Activated CD8-positive, alpha-beta memory T cell treated with anti-CD3 and anti-CD28 coated beads for 1 hour (primary cell): ENCODE results near the gene CPE.

Source experiments
- DNase-seq, 2 donors: peaks; one replicate each; pipeline ENCODE4 v3.0.0-alpha.2; 2020; ENCODE audit warnings: low read depth in 1 of 2; ENCODE audit errors: extremely low read depth in 1 of 2

CPE gene

DNA sequence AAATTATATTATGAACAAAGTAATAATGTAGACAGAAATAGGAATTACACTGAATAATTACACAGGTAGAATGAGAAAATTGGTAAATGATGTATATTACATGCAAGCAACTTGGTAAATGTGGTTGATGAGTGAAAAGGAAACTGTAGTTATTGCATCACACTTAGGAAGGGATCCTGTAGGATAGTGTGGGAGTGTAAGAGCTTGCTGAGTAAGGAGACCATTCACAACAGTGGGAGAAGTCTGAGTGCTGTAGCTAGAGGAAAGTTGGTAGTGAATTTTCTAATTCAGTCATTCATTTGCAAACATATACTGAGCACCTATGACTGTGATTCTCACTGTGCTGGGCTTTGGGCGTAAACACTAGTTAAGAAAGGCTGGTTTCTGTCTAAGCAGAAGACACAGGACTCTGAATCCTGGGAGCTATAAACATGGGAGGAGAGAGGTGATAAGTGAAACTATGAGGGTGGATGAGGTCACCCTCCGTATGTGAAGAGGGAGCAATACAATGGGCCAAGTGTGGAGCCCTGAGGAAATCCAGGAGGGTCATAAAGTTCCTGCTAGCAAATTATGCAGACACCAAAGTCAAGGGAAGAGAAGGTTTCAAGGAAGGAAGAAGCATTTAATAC lies 14.2 kb upstream of the CPE start:
- DNase-seq, result no peak

DNA sequence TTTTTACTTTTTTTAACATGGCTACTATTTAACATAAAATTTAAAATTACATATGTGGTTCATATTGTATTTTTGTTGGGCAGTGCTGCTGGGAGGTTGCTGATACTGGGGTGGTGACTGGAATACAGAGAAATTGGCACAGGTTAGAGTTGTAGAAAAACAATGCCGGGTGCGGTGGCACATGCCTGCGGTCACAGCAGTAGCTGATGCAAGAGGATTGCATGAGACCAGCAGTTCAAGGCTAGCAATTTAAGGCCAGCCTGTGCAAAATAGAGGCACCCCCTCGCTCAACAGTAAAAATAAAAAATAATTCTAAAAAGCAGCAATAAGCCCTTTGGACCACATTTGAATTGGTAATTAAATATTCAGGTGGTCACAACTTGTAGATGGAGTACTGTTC lies 11.8 kb upstream of the CPE start:
- DNase-seq, result no peak

DNA sequence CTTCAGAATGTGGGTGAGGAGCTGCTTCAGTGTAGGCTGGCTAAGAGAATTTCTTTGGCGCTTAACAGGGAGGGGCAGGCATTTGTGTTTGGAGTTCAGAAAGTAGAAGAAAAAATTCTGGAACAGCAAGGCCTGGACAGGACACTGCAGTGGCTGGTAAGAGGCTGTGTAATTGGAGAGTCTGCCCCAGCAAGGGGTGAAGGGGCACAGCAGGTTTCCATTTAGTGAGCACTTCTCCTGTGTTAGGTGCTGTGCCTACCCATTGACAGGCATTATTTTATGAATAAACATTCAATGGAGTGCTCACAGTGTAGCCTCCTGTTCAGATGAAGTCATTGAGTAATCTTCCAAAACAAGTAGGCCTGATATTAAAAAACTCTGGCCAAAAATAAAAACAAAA lies 10.7 kb upstream of the CPE start:
- no peak for DNase-seq

DNA sequence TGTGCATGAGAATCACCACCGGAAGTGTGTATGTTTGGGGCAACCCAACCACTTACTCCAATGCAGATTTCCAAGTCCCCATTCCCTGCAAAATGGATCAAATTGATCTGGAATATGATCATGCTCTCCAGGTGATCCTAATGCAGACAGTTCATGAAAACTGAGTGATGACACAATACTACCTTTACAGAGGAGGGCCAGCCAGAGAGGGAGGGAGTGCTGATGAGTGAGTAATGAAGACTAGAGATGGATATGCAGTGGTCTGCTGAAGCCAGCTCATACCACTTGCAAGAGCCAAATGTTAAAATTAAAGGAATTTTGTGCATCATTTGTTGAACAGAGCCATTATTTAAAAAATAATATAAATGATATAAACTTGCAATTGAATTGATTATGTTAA lies 10.2 kb upstream of the CPE start:
- DNase-seq, result no peak

DNA sequence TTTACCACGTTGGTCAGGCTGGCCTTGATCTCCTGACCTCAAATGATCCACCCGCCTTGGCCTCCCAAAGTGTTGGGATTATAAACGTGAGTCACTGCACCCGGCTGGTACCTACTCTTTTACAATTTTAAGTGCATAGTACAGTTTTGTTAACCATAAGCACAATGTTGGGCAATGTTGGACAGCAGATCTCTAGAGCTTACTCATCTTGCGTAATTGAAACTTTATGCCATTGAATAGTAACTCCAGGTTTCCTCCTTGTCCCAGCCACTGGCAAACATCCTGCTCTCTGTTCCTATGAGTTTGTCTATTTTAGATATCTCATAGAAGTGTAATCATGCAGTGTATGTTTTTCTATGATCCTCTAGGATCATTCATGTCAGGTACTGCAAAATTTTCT lies 9.3 kb upstream of the CPE start:
- DNase-seq, result no peak

DNA sequence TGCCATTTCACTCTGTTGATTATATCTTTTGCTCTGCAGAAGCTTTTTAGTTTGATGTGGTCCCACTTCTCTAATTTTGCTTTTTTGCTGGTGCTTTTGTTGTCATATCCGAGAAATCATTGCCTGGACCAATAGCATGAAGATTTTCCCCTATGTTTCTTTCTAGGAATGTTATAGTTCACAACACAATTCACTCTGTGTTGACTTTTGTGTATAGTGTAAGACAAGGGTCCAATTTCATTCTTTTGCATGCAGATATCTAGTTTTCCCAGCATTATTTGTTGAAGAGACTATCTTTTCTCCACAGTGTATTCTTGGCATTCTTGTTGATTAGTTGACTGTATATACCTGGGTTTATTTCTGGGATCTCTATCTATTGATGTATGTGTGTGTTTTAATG lies 8.3 kb upstream of the CPE start:
- no peak for DNase-seq

DNA sequence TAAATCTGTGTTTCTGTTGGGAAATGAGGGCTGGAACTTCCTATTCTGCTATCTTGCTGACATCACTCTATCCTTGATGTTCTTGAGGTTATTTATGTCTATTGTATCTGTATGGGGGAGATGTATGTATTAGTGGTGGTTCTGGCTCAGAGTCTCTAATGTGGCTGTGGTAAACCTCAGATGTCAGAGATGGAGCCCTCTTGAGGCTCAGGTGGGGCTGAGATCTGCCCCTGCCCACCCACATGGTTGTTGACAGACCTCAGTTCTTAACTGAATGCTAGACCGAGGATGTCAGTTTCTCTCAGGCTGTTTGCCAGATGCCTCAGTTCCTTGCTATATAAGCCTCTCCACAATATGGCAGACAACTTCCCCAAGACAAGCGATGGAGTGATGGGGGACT lies 3.3 kb upstream of the CPE start:
- no peak for DNase-seq

DNA sequence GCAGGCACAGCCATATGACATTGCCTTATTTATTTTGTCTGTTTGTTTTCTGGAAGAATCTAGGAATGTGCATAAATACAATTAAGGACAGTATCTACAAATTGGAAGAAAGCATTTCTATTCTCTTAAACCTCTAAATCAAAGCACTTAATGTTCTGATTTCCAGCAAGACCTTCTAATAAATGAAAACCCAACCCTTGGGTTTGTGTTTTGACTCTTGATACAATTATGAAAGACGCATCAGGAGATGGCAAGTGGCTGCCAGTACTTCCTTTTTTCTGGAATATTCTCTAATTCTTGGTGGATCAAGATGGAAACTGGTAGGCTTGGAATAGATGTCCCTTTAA lies 437 bp upstream of the CPE start:
- DNase-seq, result no peak

DNA sequence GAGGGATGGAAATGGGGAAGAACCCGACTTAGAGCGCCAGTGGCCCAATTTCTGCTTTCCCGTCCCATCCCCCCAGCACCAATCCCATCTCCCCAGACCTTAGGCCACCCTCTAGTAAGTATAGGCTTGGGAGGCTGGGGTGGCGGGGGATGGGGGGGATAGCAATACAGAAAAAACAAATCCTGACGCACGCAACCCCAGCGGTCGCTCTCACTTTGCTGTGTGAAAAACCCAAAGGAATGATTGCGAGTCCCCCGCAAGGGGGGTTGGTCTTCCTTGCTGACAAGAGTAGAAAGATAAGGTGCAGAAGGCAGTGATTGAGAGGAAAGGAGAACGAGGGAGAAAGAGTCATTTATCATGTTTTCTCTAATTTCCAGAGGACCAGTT lies 863 bp downstream of the CPE start:
- DNase-seq, result no peak

DNA sequence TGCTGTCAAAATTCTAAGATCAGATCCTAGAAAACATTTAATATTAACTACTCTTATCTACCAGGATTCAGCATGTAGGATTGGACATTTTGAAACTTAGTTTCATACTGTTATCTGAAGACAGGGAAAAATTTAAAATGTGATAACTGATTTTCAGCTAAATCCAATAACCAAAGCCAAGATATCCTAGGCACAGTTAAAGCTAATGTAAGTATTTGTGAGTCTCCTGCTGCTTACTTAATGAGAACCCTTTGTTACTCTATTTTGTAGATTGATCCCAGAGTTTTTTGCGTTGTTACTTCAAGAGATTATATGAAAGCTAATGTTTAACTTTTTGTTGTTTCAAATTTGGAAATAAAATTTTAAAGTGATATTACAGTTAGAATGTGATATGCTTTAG lies 2.0 kb downstream of the CPE start:
- DNase-seq, result no peak

DNA sequence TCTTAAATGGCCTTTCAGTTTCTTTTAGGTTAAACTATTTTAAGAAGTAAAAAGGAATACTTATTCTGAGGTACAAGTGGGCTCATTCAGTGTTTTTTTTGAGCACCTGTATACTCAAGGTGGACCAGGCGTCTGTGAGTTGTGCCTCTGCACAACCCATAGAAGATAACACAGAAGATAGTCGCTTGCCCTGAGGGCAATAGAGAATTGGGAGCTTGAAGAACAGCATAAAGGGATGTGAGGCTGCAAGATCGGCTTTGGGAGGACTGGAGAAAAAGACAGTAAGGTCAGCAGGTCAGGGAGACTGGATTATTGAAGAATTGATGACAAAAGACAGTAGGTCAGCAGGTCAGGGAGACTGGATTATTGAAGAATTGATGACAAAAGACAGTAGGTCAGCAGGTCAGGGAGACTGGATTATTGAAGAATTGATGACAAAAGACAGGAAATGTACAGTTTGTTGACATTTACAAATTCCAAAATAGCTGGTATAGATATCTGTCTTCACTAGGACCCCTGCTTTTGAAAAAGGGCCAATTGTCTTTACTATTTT lies 3.1 kb downstream of the CPE start:
- DNase-seq, result no peak

DNA sequence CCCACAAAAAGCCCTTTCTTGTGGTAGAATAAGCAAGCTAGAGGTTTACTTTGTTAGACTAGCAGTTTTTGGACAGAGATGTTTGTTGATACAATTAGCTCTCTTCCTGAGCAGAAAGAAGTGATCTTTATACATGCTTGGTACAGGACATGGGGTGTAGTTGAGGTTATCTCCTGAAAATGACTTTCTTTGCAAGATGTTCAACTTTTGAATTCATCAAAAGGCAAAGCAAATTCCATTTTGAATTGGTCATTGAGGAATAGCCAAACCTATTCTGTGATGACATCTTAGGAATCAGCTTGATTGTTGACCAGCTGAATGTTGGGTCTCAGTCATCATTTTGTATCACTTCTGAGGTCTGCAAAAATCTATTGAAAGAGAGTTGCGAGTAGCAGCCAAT lies 3.8 kb downstream of the CPE start:
- DNase-seq, result no peak

DNA sequence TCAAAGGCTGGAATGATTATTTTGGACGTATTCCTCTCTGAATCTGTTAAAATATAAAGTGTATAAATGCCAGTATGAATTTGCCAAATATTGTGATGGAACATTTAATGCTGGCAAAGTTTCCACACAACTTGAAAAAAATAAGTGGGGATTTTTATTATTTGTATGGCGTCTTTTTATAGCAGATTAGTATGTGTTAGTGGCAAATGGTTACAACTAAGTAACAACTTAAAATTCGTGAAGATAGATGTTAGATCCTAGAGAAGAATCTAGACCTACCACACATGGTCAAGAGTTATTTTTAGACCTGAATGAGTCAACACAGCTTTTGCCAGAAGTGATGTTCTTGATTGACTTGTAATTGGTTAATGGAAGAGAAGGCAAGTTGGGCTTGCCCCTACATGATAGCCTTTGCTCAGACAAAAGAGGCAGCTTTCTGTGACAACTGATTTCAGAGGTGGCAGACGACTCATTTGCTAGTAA lies 4.8 kb downstream of the CPE start:
- DNase-seq, result no peak

DNA sequence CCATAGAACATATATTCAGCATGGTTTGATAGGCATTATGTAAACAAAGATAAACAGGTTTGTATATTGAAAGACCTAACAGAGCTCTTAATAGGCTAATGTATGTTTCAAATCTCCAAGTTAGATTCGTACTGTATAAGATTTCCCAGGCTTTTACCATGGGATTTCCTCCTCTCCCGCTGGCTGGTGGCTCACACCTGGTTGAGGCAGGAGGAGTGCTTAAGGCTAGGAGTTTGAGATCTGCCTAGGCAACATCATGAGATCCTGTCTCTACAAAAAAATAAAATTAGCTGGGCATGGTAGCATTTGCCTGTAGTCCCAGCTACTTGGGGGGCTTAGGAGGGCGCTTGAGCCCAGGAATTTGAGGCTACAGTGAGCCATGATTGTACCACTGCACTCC lies 5.4 kb downstream of the CPE start:
- no peak for DNase-seq

DNA sequence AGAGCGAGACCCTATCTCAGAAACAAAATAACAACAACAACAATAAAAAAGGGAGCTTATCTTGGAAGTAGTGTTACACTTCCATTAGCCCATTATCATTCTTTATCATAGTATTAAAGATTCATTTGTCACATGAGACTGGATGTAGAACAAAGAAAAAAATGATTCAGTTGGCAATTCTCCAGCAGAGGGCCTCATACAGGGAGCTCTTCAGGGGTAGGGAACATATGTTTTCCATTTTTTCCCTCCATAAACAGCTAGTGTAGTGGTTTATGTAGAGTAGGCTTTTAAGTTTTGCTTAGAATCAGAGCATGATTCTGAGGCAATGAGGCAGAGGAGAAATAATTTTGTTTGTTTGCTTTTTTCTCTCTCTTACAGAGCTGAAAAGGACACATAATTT lies 5.8 kb downstream of the CPE start:
- DNase-seq, result no peak

DNA sequence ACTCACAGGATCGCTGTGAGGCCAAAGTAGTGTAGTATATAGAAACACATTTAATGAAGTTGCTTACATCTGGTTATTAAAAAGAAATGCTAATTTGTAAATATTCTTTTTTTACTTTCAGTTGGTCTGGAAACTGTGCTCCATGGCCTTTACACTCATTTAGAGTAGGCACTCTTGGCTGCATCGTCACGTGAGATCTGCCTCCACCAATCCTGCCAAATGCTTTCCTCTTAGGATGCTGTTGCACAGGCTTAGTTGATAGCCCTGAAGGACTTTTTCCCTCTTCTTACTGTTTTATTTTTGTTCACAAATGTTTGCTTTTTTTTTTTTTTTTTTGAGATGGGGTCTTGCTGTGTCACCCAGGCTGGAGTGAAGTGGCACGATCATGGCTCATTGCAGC lies 6.3 kb downstream of the CPE start:
- no peak for DNase-seq

DNA sequence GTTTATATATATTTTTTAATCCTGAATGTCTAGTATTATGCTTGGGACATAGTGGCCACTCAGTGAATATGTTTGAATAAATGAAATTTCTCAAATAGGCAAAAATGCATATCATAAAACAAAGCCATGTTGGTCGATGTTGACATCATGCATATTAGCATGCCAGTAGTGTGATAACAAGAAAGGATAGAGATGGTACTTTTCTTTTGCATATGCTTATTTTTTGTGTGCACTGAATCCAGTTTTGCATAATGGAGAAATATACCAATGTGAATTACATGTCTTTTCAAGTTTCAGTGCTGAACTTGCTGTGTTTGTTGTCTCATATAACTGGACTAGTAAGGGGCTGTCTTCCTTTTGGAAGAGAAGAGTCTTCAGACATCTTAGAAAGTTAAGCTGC lies 7.5 kb downstream of the CPE start:
- DNase-seq, result no peak

DNA sequence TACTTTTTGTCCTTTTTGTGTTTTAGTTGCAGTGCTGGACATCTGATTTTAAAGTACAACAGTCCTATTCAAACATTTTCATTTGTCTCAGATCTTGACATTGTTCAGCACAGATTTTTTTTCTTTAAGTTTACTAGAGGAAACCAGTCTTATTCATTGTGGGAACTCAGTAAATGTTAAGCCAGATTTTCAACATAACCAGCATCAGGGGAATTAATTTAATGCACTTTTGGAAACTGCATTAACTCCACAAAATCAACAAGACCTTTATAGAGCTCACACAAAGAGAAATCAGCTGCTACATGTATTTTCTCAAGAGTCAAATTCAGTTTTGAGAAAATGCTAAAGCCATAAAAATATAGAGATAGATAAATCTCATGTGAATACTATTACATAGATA lies 9.9 kb downstream of the CPE start:
- no peak for DNase-seq

DNA sequence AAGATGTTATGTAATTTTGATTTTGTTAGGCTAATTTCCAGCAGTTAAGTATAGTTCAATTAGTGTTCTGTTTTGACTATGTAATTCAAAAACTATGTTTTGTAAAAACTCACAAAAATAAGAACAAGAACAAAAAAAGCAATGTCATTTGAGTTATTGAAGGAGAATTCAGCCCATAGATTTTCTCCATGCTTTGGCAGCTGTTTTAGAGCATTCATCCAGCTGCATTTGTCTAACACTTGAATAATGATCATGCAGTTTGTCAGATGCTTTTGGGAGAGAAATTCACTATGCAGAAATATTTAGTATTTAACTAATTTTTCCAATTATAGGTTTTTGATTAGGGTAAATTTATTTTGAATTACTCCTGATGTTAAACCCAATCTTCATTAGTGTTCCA lies 14.2 kb downstream of the CPE start:
- DNase-seq, result no peak

DNA sequence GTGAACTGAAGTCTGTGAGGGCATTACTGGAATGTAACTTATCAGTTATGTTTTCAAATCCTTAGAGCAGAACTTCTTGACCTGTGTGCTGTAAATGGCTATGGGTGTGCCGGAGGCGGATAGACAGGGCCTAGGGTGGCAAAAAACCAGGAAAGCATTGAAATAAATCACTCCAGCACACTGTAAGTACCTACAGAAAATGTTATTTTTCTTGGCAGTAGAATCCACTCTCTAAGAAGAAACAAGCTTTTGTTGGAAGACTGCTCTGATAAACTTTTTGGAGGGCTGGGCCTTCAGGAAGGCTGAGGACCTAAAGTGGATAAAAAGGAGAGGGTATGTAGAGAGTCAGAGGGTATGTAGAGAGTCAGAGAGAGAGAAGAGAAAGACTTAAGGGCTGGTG lies 14.9 kb downstream of the CPE start:
- no peak for DNase-seq

DNA sequence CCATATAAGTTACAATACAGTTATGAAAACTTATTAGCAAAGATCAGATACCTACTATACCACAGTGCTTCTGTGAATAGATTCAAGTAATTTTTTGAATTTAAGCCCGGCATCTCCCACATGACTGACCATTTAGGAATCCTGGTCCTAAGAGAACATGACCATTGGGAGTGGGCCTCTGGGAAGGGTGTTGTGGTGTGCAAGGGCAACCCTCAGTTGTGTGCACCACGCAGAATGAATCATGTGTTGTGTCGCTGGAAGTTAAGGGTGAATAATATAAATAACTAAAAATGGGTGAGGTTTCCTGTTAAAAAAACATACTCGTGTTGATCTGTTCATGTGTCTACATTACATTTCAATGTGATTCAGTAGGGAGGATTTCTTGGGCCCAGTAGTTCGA lies 15.5 kb downstream of the CPE start:
- no peak for DNase-seq

DNA sequence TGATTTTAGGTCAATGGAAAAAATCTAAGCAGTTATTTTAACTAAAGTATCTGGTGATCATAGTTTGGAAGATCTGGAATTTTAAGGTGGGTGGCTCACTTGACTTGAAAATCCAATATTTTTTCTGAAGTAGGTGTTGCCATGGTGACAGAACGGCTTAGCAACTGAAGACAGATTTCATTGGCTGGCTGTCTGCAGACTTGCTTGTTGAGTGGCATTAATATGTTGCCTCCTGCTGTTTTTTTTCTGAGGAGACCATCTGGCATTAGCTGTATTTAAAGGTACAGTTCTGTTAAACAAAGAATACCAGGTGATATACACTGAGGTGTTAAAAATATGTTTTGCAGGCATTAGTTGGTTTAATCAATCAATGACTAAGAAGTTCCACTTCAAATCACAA lies 19.8 kb downstream of the CPE start:
- DNase-seq, result no peak

DNA sequence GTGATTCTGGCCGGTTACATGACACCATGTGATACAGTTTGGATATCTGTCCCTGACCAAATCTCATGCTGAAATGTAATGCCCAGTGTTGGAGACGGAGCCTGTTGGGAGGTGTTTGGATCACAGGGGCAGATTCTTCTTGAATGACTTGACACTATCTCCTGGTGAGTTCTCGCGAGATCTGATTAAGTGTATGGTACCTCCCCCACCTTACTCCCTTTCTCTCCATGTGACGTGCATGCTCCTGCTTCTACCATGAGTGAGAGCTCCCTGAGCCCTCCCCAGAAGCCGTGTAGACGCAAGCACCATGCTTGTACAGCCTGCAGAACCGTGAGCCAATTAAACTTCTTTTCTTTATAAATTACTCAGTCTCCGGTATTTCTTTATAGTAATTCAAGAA lies 23.6 kb downstream of the CPE start:
- DNase-seq, result no peak
